Activated CD8-positive, alpha-beta memory T cell treated with anti-CD3 and anti-CD28 coated beads for 1 hour (primary cell): ENCODE measurements around the gene CFHR4.
"Not testable (repeated sequence)": the region's sequence is repeated elsewhere in the genome, so short reads cannot be mapped to it uniquely, and the experiment has no call there.

Experiments used
- DNase-seq, 2 donors: peaks; one replicate each; pipeline ENCODE4 v3.0.0-alpha.2; 2020; ENCODE audit warnings: low read depth in 1 of 2; ENCODE audit errors: extremely low read depth in 1 of 2

The CFHR4 gene

DNA sequence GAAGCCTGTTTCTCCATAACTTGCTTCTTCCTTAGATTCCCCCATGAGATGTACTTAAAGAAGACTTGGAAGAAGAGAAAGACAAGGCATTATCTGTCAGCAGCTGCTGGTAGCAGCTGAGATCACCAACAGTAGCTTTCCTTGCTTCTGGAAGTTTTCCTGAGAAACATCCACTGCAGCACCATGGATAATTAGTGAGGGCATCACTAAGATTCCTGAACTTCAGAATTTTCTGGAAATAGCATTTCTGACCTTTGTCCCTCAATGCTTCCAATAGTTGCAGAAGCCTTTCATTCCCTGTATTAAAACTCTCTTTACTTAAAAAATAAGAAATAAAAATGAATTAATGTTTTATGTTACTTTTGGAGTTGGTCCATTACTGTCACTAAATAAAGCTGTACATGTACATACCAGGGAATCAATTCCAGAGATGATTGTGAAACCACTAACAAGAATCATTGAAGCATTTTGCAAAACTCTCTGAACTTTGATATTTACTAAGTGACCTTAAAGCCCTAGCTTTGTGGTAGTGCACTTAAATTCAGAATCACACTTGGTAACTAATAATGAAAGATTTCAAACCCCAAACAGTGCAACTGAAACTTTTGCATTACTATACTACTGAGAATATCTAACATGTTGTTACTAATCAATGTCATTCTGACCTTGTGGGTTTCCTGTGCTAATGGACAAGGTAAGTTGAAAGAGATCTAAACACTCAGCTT is at the start of gene CFHR4:
Gene CFHR4, plus strand, starts transcription at position 538 of the 725 bp plus-strand sequence. Its CDS starts 99 bp downstream, at position 637.
- no peak for DNase-seq

DNA sequence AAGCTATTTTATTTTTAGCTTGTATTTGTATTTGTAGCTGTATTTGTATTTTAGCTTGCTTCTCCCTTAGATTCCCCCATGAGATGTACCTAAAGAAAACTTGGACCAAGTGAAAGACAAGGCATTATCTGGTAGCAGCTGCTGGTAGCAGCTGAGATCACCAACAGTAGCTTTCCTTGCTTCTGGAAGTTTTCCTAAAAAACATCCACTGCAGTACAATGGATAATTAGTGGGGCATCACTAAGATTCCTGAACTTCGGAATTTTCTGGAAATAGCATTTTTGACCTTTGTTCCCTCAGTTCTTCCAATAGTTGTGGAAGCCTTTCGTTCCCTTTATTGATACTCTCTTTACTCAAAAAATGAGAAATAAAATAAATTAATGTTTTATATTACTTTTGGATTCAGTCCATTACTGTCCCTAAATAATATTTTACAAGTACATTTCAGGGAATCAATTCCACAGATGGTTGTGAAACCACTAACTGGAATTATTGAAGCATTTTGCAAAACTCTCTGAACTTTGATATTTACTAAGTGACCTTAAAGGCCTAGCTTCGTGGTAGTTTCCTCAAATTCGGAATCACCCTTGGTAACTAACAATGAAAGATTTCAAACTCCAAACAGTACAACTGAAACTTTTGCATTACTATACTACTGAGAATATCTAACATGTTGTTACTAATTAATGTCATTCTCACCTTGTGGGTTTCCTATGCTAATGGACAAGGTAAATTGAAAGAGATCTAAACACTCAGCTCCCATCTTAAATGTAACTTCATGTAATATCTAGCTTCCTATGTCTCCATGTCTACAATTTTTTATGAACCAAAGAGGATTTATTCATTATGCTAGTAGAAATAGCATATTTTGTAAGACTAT is 38.0 kb upstream of the CFHR4 start:
- DNase-seq = not testable (repeated sequence)

DNA sequence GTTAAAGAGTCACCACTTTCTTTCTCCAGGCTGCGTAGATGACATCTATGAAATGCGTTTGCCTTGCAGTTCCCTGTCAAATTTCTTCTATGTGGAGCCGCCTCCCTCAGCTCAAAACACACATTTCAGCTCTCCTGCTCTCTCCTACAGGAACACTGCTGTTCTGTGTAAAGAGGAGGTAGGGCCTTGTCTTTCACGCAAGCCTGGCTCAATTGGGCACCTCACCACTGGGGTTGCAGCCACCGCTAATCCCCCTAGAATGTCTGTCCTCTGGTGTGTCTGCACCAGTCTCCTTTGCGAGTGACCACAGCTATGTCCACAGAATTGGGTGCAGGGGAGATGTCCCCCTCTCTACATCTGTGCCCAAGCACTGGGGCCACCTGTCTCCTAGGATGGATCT is 31.8 kb upstream of the CFHR4 start:
- DNase-seq = no peak

DNA sequence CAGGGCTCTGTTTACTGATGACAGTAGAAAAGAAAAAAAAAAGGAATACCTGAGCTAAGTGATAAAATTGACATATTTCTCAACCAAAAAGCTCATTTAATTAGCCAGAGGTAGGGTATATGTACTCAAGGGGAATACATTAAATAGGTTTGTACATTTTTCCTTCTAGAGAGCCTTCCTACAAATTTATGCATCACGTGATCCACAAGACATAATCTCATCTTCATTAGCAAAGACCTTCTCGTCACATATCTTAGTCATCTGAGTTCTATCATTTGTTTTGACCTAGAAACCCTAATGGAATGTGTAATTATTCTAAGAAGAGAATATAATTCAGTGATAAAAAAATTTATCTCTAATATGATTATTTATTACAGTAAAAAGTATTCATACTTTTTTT is 30.7 kb upstream of the CFHR4 start:
- DNase-seq = no peak

DNA sequence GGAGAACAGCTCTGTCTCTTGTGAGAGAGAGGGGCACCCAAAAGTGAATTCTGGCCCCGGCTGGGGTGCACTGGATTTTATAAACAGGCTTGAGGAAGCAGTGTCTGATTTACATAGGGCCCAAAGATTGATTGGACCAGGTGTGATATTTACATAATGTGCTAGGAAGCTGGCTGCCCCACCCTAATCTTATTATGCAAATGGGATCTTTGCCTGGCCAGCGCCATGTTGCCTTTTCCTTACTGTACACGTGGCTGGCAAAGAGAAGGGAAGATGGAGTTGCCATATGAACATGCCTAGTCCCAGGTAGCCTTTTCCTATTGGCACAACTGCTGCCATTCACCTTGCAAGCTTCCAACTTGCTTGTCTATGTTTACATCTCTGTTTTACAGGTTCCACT is 29.0 kb upstream of the CFHR4 start:
- DNase-seq = no peak

DNA sequence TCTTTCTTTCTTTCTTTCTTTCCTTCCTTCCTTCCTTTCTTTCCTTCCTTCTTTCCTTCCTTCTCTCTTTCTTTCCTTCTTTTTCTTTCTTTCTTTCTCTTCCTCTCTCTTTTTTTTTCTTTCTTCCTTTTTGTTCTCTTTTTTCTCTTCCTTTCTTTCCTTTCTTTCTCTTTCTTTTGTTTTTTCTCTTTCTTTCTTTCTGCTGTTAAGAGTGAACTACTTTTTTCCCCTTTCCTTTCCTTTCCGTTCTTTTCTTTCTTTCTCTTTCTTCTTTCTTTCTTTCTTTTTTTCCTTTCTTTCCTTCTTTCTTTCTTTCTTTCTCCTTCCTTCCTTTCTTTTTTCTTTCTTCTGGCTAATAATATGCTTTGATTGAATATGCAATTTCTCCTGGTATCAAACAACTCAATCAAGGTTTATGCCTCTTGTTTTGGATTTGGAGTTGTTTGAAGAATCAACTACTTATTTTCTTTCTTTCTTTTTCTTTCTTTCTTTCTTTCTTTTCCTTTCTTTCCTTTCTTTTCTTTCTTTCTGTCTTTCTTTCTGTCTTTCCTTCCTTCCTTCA is 27.4 kb upstream of the CFHR4 start:
- DNase-seq = no peak

- no peak for DNase-seq
Observed at GRCh38 chr1:196861429-196861828, 26.4 kb upstream of the CFHR4 start.

GRCh38 chr1:196866974-196867373 is 20.9 kb upstream of the CFHR4 start:
- DNase-seq = no peak

GRCh38 chr1:196873385-196873784 is 14.5 kb upstream of the CFHR4 start:
- no peak for DNase-seq

- DNase-seq = no peak
Observed at GRCh38 chr1:196875935-196876334, 11.9 kb upstream of the CFHR4 start.

DNA sequence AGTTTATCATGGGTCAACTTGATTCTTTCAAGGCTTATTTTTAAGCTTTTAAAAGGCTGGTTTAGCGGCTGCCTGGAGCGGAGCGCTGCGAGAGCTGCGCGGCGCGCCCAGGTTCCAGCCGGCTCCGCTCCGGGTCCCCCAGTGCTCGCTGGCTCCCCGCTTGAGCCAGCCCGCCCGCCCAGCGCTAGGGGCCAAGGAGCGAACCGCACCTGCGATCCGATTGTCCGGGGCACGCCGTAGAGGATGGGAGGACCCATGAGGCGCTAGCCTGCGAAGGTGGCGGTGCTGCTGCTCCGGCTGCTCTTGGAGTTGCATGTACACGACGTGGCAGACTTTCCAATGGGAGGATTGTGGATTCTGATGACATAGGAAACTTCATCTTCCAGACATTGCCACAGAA is 9.9 kb upstream of the CFHR4 start:
- DNase-seq = no peak

GRCh38 chr1:196886560-196886959 is 1.3 kb upstream of the CFHR4 start:
- not testable (repeated sequence) for DNase-seq

DNA sequence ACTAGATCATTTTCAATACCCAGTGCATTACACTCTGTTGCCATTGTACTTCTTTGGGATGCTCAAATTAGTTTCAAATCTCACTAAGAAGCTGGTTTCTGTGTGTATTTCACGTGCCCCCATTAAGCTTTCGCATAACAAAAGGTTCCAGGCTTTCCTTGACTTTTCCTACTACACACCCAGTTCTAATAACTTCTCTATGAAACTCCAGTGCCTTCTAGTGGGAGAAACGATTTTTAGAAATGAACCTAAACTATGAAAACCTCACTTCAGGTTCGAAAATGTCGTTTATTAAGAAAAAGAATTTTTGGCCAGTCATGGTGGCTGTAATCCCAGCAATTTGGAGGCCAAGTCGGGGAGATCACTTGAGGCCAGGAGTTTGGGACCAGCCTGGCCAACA is 2.8 kb downstream of the CFHR4 start:
- no peak for DNase-seq

GRCh38 chr1:196891251-196891650 is 3.4 kb downstream of the CFHR4 start:
- DNase-seq = no peak

DNA sequence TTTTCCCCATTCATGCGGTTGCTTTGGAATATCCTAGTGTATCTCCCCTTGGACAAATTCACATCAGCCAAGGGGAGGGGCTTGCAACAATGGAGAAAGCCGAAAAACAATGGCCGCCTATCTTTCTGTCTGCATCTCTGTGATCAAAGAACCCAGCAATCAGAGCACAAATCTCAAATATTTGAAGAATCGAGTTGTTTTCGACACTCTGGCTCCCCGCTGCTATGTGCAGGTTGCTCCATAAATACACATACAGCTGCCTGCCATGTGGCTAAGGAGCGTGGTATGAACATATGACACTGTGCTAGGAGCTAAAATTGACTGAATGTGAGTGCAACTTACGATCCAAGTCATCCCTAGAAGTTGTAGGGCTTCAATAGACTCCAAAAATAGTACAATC is 8.5 kb downstream of the CFHR4 start:
- no peak for DNase-seq

GRCh38 chr1:196897158-196897828 is 9.4 kb downstream of the CFHR4 start:
- DNase-seq = no peak

- DNase-seq = no peak
Observed at GRCh38 chr1:196902344-196902743, 14.5 kb downstream of the CFHR4 start.

DNA sequence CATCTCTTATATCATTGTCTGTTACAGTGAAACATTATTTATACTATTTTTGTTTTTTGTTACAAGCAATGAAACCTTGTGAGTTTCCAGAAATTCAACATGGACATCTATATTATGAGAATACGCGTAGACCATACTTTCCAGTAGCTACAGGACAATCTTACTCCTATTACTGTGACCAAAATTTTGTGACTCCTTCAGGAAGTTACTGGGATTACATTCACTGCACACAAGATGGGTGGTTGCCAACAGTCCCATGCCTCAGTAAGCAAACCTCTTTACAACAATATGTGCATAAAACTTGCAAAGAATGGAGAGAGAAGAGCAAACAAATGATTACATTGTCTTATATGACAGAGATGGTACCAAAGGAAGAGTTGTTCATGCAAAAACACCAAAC is 22.4 kb downstream of the CFHR4 start:
- DNase-seq = no peak

DNA sequence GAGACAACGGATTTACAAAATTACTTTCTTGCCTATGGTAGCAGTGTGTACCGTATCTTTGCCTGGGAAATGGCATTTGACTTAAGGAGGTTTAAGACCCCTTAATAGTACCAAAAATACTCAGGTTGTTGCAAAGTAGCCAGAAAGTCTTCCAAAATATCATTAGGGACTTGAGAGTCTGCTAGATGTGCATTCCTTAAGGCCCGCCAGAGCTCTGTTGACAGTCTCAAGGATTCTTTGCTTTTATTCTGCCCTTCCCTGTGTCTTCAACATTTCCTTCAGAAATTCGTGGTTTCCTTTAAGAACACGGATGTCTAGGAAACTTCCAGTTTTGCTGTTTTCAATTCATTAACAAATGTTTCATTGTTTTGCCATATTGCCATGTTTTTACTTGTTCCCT is 24.4 kb downstream of the CFHR4 start:
- not testable (repeated sequence) for DNase-seq

- not testable (repeated sequence) for DNase-seq
Observed at GRCh38 chr1:196926839-196927238, 39.0 kb downstream of the CFHR4 start.

- DNase-seq = not testable (repeated sequence)
Observed at GRCh38 chr1:196932853-196933252, 45.0 kb downstream of the CFHR4 start.
